Natural killer cell (primary cell): ENCODE data around the gene SPATA31D4. TPM values are rescaled to one million over a fixed set of nuclear protein-coding genes. Genes with fewer than 3 reads are reported as not detected.

ENCODE experiments used
- total RNA-seq, 4 donors: library from RNA; stranded (reverse); fragments of 120-200 nt in 1 of 4; gene quantifications; one replicate each; pipeline versions ENCODE4 v1.2.3 to v1.2.4, GENCODE V29; 2013 to 2022

The SPATA31D4 gene
- total RNA-seq, 3 donors from 2014 or later (not counting 1 experiment from before 2014, with no cell fraction given): not detected

Other genes starting within 250 kb of the SPATA31D4 start
- gene TLE1, start 238.9 kb upstream of the SPATA31D4 start, total RNA-seq: 10 to 100 TPM; 38.8 to 58.9 (median 44.5) TPM
- gene SPATA31D3, start 15.1 kb downstream of the SPATA31D4 start, total RNA-seq: not detected
- gene SPATA31D1, start 60.3 kb downstream of the SPATA31D4 start, total RNA-seq: not detected